ENCODE data around the gene JPH3.

DNA sequence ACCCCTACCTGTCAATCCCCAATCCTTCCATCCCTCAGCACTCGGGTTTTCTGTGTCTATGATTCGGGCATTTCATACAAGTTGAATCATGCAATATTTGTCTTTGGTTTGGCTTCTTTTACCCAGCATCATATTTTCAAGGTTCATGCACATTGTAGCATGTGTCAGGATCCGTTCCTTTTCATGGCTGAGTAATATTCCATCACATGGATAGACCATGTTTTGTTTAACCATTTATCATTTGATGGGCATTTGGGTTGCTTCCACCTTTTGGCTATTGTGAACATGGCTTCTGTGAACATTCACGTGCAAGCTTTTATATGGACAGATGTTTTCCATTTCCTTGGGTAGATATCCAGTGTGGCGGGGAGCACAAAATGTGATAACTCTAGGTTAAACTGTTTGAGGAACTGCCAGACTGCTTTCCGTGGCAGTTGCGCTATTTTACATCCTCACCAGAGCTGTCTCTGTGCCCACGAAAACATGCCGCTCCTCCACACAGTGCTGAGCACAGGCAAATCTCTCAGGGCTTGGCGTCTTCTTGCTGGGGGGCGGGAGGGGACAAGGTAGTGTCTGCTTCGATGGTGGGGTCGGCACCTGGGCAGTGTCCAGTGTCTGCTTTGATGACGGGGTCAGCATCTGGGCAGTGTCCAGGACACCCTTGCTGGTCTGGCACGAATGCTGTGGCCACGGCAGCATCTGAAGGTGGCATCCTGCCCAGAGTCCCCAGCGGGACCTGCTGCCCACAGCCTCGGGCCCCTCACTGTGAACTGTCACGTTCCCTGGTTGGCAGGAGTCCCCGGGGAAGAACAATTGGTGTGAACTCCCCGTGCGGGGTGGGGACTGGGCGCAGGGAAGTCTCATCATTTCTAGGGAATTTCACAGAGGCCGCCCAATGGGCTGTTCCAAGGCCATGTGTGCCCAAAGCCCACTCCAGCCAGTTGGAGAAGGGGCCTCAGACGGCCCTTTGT, 32.4 kb upstream of the JPH3 start:
- no peak for TF ChIP-seq CTCF (IDR thresholded peaks at IDR 0.05 in 8 of 11, conservative IDR thresholded peaks at IDR 0.05 in 3 of 11)
- TF ChIP-seq POLR2A (IDR thresholded peaks at IDR 0.05) = no peak
